HEK293 (cell line): ENCODE data around the gene HDHD2.

Source experiments
- CTCF ChIA-PET: fragments of 350-600 bp; formaldehyde crosslinking; extraction: SDS; loops from one replicate; lab custom pipeline; 2021; ENCODE audit warnings: antibody characterized with exemption; lab: Yijun Ruan, JAX
- POLR2A ChIA-PET: fragments of 300-600 bp; formaldehyde crosslinking; extraction: SDS; loops from one replicate; lab custom pipeline; 2020; ENCODE audit warnings: antibody characterized with exemption, inconsistent platforms; lab: Yijun Ruan, JAX
- H3K27ac ChIP-seq: fragments of 200-500 bp; sonication (Bioruptor generic); 2 replicates; pipeline ENCODE4 v1.5.1; 2014; ENCODE audit warnings: low read depth, low read length, control low read depth, inconsistent platforms; ENCODE audit errors: extremely low read depth
- H3K36me3 ChIP-seq, 2 experiments: fragments of 200-500 bp in 1 of 2; sonication (Bioruptor generic) in 1 of 2; 1 replicate in 1 of 2; 2 replicates in 1 of 2; pipeline ENCODE4 v1.5.1; 2014 to 2017; ENCODE audit warnings: inconsistent platforms in 2 of 2, low read length in 2 of 2; ENCODE audit not compliant: control insufficient read depth in 2 of 2, insufficient read depth in 1 of 2
- H3K4me1 ChIP-seq: fragments of 200-500 bp; sonication (Bioruptor generic); 2 replicates; pipeline ENCODE4 v1.5.1; 2014; ENCODE audit warnings: mild to moderate bottlenecking, low read length, inconsistent platforms; ENCODE audit not compliant: control insufficient read depth, insufficient read depth
- H3K4me3 ChIP-seq: 2 replicates; pipeline ENCODE4 v1.5.1; 2011; ENCODE audit warnings: low read depth, mild to moderate bottlenecking, control low read depth, low read length, moderate library complexity
- H3K9me3 ChIP-seq: fragments of 200-500 bp; sonication (Bioruptor generic); 2 replicates; pipeline ENCODE4 v1.5.1; 2014; ENCODE audit warnings: low read depth, low read length, inconsistent platforms; ENCODE audit not compliant: control insufficient read depth, insufficient read depth
- CTCF ChIP-seq: fragments of 450-650 bp; formaldehyde crosslinking; IDR thresholded peaks from 2 replicates; pipeline ENCODE4 v1.5.1; 2016; ENCODE audit warnings: missing biosample characterization, missing genetic modification characterization
- OSR2 ChIP-seq: fragments of 450-650 bp; formaldehyde crosslinking; IDR thresholded peaks from 2 replicates; pipeline ENCODE4 v1.5.1; 2016; ENCODE audit warnings: missing biosample characterization, missing genetic modification characterization
- YY1 ChIP-seq: fragments of 450-650 bp; formaldehyde crosslinking; IDR thresholded peaks from 2 replicates; pipeline ENCODE4 v1.5.1; 2018; ENCODE audit warnings: missing biosample characterization, missing genetic modification characterization
- ZBTB48 ChIP-seq: fragments of 450-650 bp; formaldehyde crosslinking; IDR thresholded peaks from 2 replicates; pipeline ENCODE4 v1.5.1; 2016; ENCODE audit warnings: missing biosample characterization, missing genetic modification characterization
- ZBTB49 ChIP-seq: fragments of 450-650 bp; formaldehyde crosslinking; IDR thresholded peaks from 2 replicates; pipeline ENCODE4 v1.5.1; 2016; ENCODE audit warnings: missing biosample characterization, missing genetic modification characterization, low read depth
- ZBTB8A ChIP-seq: fragments of 450-650 bp; formaldehyde crosslinking; IDR thresholded peaks from 2 replicates; pipeline ENCODE4 v1.5.1; 2016; ENCODE audit warnings: missing biosample characterization, missing genetic modification characterization
- ZIC2 ChIP-seq: fragments of 450-650 bp; formaldehyde crosslinking; IDR thresholded peaks from 2 replicates; pipeline ENCODE4 v1.5.1; 2016; ENCODE audit warnings: missing biosample characterization, missing genetic modification characterization
- ZNF132 ChIP-seq: fragments of 450-650 bp; formaldehyde crosslinking; IDR thresholded peaks from 2 replicates; pipeline ENCODE4 v1.5.1; 2017; ENCODE audit warnings: missing biosample characterization, missing genetic modification characterization, borderline replicate concordance
- ZNF133 ChIP-seq: fragments of 450-650 bp; formaldehyde crosslinking; IDR thresholded peaks from 2 replicates; pipeline ENCODE4 v1.5.1; 2016; ENCODE audit warnings: missing biosample characterization, missing genetic modification characterization
- ZNF140 ChIP-seq: fragments of 450-650 bp; formaldehyde crosslinking; IDR thresholded peaks from 2 replicates; pipeline ENCODE4 v1.5.1; 2016; ENCODE audit warnings: missing biosample characterization, missing genetic modification characterization
- ZNF184 ChIP-seq: fragments of 450-650 bp; IDR thresholded peaks from 2 replicates; pipeline ENCODE4 v1.5.1; 2018; ENCODE audit warnings: missing biosample characterization, mild to moderate bottlenecking, missing genetic modification characterization
- ZNF202 ChIP-seq: fragments of 450-650 bp; formaldehyde crosslinking; IDR thresholded peaks from 2 replicates; pipeline ENCODE4 v1.5.1; 2016; ENCODE audit warnings: missing biosample characterization, missing genetic modification characterization, borderline replicate concordance
- ZNF214 ChIP-seq: fragments of 450-650 bp; formaldehyde crosslinking; IDR thresholded peaks from 2 replicates; pipeline ENCODE4 v1.5.1; 2017; ENCODE audit warnings: missing biosample characterization, mild to moderate bottlenecking, missing genetic modification characterization, borderline replicate concordance
- ZNF239 ChIP-seq: fragments of 450-650 bp; formaldehyde crosslinking; IDR thresholded peaks from 2 replicates; pipeline ENCODE4 v1.5.1; 2016; ENCODE audit warnings: missing biosample characterization, missing genetic modification characterization
- ZNF248 ChIP-seq: fragments of 450-650 bp; formaldehyde crosslinking; IDR thresholded peaks from 2 replicates; pipeline ENCODE4 v1.5.1; 2017; ENCODE audit warnings: missing biosample characterization, missing genetic modification characterization
- ZNF426 ChIP-seq: fragments of 450-650 bp; formaldehyde crosslinking; IDR thresholded peaks from 2 replicates; pipeline ENCODE4 v1.5.1; 2017; ENCODE audit warnings: missing biosample characterization, missing genetic modification characterization, mild to moderate bottlenecking, inconsistent platforms, moderate library complexity
- ZNF433 ChIP-seq: fragments of 450-650 bp; formaldehyde crosslinking; IDR thresholded peaks from 2 replicates; pipeline ENCODE4 v1.5.1; 2016; ENCODE audit warnings: missing biosample characterization, missing genetic modification characterization, low read depth
- ZNF501 ChIP-seq: fragments of 450-650 bp; formaldehyde crosslinking; IDR thresholded peaks from 2 replicates; pipeline ENCODE4 v1.5.1; 2016; ENCODE audit warnings: missing biosample characterization, missing genetic modification characterization
- ZNF513 ChIP-seq: fragments of 450-650 bp; IDR thresholded peaks from 2 replicates; pipeline ENCODE4 v1.5.1; 2018; ENCODE audit warnings: missing biosample characterization, missing genetic modification characterization
- ZNF544 ChIP-seq: fragments of 450-650 bp; formaldehyde crosslinking; IDR thresholded peaks from 2 replicates; pipeline ENCODE4 v1.5.0; 2017; ENCODE audit warnings: missing biosample characterization, missing genetic modification characterization
- ZNF558 ChIP-seq: fragments of 450-650 bp; formaldehyde crosslinking; IDR thresholded peaks from 2 replicates; pipeline ENCODE4 v1.5.1; 2016; ENCODE audit warnings: missing biosample characterization, missing genetic modification characterization
- ZNF664 ChIP-seq: fragments of 450-650 bp; formaldehyde crosslinking; IDR thresholded peaks from 2 replicates; pipeline ENCODE4 v1.5.1; 2016; ENCODE audit warnings: missing biosample characterization, missing genetic modification characterization
- ZNF701 ChIP-seq: fragments of 450-650 bp; formaldehyde crosslinking; IDR thresholded peaks from 2 replicates; pipeline ENCODE4 v1.5.1; 2016; ENCODE audit warnings: missing biosample characterization, missing genetic modification characterization
- ZNF791 ChIP-seq: fragments of 450-650 bp; formaldehyde crosslinking; IDR thresholded peaks from 2 replicates; pipeline ENCODE4 v1.5.1; 2016; ENCODE audit warnings: missing biosample characterization, missing genetic modification characterization
- ZSCAN16 ChIP-seq: fragments of 450-650 bp; formaldehyde crosslinking; IDR thresholded peaks from 2 replicates; pipeline ENCODE4 v1.5.1; 2016; ENCODE audit warnings: missing biosample characterization, missing genetic modification characterization
- ZSCAN18 ChIP-seq: fragments of 450-650 bp; formaldehyde crosslinking; IDR thresholded peaks from 2 replicates; pipeline ENCODE4 v1.5.1; 2016; ENCODE audit warnings: missing biosample characterization, missing genetic modification characterization
- TF ChIP-seq, protein P1 (sequence below): fragments of 450-650 bp; formaldehyde crosslinking; IDR thresholded peaks from 2 replicates; pipeline ENCODE4 v1.5.1; 2016; ENCODE audit warnings: missing biosample characterization, missing genetic modification characterization

The HDHD2 gene

DNA sequence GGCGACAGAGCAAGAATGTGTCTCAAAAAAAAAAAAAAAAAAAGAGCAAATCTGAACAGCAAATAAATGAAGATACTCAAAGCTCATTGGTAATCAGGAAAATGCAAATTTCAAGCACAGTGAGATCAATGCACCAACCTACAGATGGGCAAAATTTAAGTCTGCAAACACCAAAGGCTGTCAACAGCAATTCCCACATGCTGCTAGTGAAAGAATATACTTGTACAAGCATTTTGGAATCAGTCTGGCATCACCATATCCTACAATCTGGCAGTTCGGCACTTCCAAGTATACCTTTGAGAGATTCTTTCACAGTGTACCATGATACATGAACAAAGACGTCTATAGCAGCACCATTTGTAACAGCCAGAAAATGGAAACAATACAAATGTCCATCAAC is 4.1 kb downstream of the HDHD2 start:
- Histone ChIP-seq H3K27ac (no peak overlapping the region), H3K9me3 (no peaks in the 10 kb centered on the region), H3K4me3 (no peak overlapping the region), H3K36me3 (peaks cover 0 to 3% of the 10 kb centered on the region in 2 experiments; a peak in 1 of 3 replicates), H3K4me1 (peaks cover 8% of the 10 kb centered on the region)
- CTCF ChIA-PET, result no interaction called here
- TF ChIP-seq ZNF501 (no peak), ZIC2 (no peak), ZNF513 (tag by site-specific recombination) (no peak), CTCF (tag by site-specific recombination) (no peak), ZNF791 (tag by site-specific recombination) (no peak), ZBTB48 (no peak), ZNF558 (tag by site-specific recombination) (no peak), ZNF132 (tag by site-specific recombination) (no peak), ZNF544 (tag by site-specific recombination) (no peak), ZNF133 (no peak), ZNF248 (tag by site-specific recombination) (no peak), ZNF664 (tag by site-specific recombination) (no peak)
- POLR2A ChIA-PET, result interaction anchor here (0.6 kb wide), 1 partner anchor 697 kb away, joined by 4 read pairs; no protein-coding TSS in a partner anchor

- CTCF ChIA-PET, result no interaction called here
- POLR2A ChIA-PET, result interaction anchor here (0.6 to 0.7 kb wide), 2 partner anchors 13 to 1023 kb away, joined by 3 to 8 read pairs; no protein-coding TSS in a partner anchor
- TF ChIP-seq ZNF239 (tag by site-specific recombination) (no peak), ZIC2 (no peak), ZBTB8A (no peak), ZNF184 (no peak), ZNF214 (tag by site-specific recombination) (no peak), ZNF132 (tag by site-specific recombination) (no peak), ZSCAN18 (no peak), ZNF433 (tag by site-specific recombination) (no peak), ZNF202 (tag by site-specific recombination) (no peak), ZSCAN16 (no peak), ZBTB49 (tag by site-specific recombination) (no peak), ZNF701 (no peak), ZNF426 (no peak), ZNF140 (tag by site-specific recombination) (no peak), YY1 (tag by site-specific recombination) (no peak), OSR2 (no peak)
- TF ChIP-seq, protein P1, sequence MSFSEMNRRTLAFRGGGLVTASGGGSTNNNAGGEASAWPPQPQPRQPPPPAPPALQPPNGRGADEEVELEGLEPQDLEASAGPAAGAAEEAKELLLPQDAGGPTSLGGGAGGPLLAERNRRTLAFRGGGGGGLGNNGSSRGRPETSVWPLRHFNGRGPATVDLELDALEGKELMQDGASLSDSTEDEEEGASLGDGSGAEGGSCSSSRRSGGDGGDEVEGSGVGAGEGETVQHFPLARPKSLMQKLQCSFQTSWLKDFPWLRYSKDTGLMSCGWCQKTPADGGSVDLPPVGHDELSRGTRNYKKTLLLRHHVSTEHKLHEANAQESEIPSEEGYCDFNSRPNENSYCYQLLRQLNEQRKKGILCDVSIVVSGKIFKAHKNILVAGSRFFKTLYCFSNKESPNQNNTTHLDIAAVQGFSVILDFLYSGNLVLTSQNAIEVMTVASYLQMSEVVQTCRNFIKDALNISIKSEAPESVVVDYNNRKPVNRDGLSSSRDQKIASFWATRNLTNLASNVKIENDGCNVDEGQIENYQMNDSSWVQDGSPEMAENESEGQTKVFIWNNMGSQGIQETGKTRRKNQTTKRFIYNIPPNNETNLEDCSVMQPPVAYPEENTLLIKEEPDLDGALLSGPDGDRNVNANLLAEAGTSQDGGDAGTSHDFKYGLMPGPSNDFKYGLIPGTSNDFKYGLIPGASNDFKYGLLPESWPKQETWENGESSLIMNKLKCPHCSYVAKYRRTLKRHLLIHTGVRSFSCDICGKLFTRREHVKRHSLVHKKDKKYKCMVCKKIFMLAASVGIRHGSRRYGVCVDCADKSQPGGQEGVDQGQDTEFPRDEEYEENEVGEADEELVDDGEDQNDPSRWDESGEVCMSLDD, result no peak
Measured at GRCh38 chr18:47143899-47144485, 6.3 kb downstream of the HDHD2 start.

More at GRCh38 chr18:47143899-47144485, 6.3 kb downstream of the HDHD2 start:
- Histone ChIP-seq H3K9me3 (no peaks in the 10 kb centered on the region), H3K4me3 (no peak overlapping the region), H3K4me1 (no peaks in the 10 kb centered on the region), H3K27ac (no peak overlapping the region), H3K36me3 (peaks cover 0 to 8% of the 10 kb centered on the region in 2 experiments; a peak in 1 of 3 replicates)
